GM19372 (cell line): ENCODE results near the gene SYT17.
A peak's percentile ranks its signal among the peaks of the same experiment; 100 is the strongest.

Experiments
- ATAC-seq: cut with Tn5 transposase; IDR thresholded peaks from one replicate; pipeline ENCODE4 v1.9.1; 2021; ENCODE audit warnings: mild to moderate bottlenecking, low read depth, moderate library complexity; ENCODE audit not compliant: unreplicated experiment

SYT17 gene

GRCh38 chr16:19167710-19168370, at the start of gene SYT17:
TSS of gene SYT17 (plus strand) at chr16:19168240. CDS start at chr16:19168647, 407 bp downstream.
- no peak for ATAC-seq

GRCh38 chr16:19118938-19119431, 49.1 kb upstream of the SYT17 start:
- ATAC-seq: no peak

DNA sequence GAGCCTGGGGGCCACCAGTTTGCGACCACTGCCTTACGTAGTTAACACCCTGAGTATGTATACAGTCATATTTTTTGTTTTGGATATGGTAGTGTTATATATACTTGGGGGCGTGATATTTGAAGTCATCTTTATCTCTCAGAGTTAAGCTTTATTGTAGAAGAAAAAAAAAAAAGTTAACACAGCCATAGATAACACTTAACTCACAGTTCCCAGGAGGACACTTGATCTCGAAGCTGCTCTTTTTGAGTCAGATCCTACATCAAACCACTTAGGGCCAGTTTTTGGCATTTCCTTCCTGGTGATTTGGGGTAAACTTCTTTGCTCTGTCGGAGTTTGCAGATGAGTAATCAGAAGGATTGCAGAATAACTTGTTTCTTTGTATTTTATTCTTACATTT, 48.5 kb upstream of the SYT17 start:
- ATAC-seq: no peak

DNA sequence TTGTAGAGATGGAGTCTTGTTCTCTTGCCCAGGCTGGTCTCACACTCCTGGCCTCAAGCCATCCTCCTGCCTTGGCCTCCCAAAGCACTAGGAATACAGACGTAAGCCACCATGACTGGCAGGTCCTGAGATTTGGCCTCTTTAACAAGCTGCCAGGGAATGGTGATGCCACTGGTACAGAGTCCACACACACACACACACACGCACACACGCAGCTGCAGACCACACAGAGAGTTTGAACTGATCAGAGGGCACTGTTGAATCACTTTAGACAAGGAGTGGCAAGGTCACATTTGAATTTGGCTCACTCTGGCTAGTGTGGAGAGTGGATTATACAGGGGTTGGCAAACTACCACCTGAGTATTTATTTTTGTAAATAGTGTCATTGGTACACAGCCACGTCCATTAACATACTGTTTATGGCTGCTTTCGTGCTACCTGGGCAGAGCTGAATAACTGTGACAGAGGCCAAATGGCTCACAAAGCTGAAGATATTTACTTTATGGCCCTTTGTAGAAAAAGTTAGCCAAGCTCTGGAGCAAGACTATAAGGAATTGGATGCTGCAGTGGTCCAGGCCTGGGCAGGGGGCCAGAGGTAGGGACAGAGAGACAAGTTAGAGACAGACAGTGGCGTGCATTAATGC, 44.4 kb upstream of the SYT17 start:
- ATAC-seq: no peak

GRCh38 chr16:19126300-19126699, 41.7 kb upstream of the SYT17 start:
- no peak for ATAC-seq

GRCh38 chr16:19127205-19127604, 40.8 kb upstream of the SYT17 start:
- no peak for ATAC-seq

DNA sequence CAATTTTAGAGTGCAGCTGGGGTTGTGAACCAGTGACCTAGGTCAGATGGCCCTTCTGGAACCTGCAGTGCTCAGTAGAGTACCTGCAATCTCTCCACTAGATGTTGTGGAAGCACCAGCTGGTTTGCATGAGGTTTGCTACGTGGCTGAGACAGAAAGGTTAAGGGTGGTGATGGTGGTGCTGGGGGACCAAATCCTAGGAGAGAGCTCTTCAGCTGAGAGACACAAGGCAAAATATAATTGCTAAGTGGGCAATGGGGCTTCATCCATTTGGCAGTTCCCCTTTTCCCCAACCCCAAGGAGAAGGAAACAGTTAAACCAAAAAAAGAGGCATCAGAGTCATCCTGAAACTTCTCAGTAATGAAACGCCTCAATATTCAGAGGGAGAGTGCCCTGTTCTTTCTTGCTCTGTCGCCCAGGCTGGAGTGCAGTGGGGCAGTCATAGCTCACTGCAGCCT, 40.3 kb upstream of the SYT17 start:
- peak; percentile 55 for ATAC-seq

GRCh38 chr16:19128454-19129200, 39.4 kb upstream of the SYT17 start:
- ATAC-seq: no peak

- ATAC-seq: no peak
Observed at GRCh38 chr16:19130385-19130784, 37.7 kb upstream of the SYT17 start.

- ATAC-seq: no peak
Observed at GRCh38 chr16:19130852-19131824, 36.9 kb upstream of the SYT17 start.

GRCh38 chr16:19131825-19132218, 36.2 kb upstream of the SYT17 start:
- ATAC-seq: no peak

- ATAC-seq: no peak
Observed at GRCh38 chr16:19132255-19132654, 35.8 kb upstream of the SYT17 start.

- ATAC-seq: no peak
Observed at GRCh38 chr16:19132898-19133297, 35.1 kb upstream of the SYT17 start.

DNA sequence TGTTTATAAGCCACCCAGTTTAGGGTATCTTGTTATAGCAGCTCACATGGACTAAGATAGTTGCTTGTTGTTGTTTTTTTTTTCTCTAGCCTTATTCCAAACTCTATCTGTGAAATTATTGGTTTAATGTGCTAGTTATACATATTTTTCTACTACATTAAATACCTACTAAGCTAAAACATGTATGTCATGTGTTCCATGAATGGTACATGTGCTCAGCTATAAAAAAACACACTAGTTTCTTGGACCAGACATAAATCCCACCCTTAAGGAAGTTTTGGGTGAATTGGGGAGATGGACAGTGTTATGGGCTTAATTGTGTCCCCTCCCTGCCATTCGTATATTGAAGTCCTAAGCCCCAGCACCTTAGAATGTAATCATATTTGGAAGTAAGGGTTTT, 34.4 kb upstream of the SYT17 start:
- ATAC-seq: no peak

- no peak for ATAC-seq
Observed at GRCh38 chr16:19135201-19135842, 32.7 kb upstream of the SYT17 start.

DNA sequence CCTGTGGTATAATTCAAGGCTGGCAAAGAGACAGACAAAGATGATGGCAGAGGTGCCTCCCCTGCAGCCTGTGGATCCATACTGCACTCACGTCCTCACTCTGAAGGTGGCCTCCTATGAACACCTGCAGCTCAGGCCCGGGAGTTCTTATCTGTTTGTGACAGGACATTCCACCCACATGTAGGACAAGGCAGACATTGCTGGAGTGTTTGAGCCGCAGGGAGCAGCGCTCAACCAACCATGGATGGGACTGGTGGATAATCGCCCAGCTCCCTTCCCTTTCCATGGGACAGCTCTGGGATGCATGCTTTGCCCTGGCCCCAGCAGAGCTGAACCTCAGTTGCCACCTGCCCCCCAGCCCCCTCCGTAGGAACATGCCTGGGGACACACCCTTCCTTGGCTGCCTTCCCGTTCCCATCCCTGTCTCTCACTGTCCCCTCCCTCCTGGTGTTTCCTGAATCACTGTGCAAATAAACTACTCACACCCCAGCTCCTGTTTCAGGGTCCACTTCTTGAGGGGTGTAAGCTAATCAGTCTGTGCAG, 32.1 kb upstream of the SYT17 start:
- no peak for ATAC-seq

GRCh38 chr16:19136549-19137196, 31.4 kb upstream of the SYT17 start:
- ATAC-seq: no peak

GRCh38 chr16:19137201-19138128, 30.6 kb upstream of the SYT17 start:
- no peak for ATAC-seq
